Measurements from ENCODE around the gene NOS1AP. TPM values are rescaled to one million over a fixed set of nuclear protein-coding genes. Genes with fewer than 3 reads are reported as not detected.

Gene NOS1AP
- total and polyA plus RNA-seq, 9 of the 15 experiments (the other 6 are each of a cell fraction or from before 2014, with no cell fraction given): 0.07 to 1.5 (median 0.22) TPM

DNA sequence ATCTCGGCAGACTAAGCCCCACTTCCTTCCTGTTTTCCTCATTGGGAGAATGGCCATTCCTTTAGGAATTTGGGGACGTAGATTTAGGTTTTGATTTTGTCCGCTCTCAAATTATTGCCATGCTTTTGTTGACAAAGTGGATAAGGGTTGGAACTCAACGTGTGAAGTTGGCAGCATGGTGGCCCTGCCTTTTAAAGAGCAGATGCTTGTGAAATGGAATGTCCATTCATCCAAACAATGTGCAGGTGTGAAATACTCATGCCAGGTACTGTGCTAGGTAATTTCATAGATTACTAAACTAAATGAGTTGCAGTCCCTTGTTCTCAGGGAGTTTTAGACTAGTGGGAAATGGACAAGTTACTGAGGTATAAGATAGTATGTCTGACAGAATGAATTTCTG lies 232.2 kb downstream of the NOS1AP start:
- Histone ChIP-seq H3K9me3 (replicated peaks; ENCODE audit: control insufficient read depth, insufficient read depth, low read depth, low read length) (no peaks in the 10 kb centered on the region), H4K20me1 (replicated peaks; ENCODE audit: control insufficient read depth, insufficient read depth, low read length) (no peaks in the 10 kb centered on the region), H3K79me2 (ENCODE audit: control insufficient read depth, insufficient read depth, low read length) (no peaks in the 10 kb centered on the region), H3K9me1 (ENCODE audit: control insufficient read depth, insufficient read depth, low read length) (no peaks in the 10 kb centered on the region), H3K4me1 (replicated peaks in 1 of 2; ENCODE audit: control insufficient read depth in 2 of 2, insufficient read depth in 2 of 2, low read length in 2 of 2) (no peaks in the 10 kb centered on the region), H3K9ac (ENCODE audit: insufficient read depth in 1 of 2, low read depth in 2 of 2, low read length in 2 of 2) (no peak overlapping the region), H3K27me3 (ENCODE audit: control insufficient read depth in 2 of 2, insufficient read depth in 2 of 2, low read length in 2 of 2) (peaks cover 6 to 12% of the 10 kb centered on the region in 2 experiments; a peak in 3 of 5 replicates), H3K4me3 (no peak overlapping the region), H3K27ac (ENCODE audit: extremely low read depth, low read depth, low read length) (no peak overlapping the region), H3K36me3 (ENCODE audit: control insufficient read depth, insufficient read depth, low read length) (no peaks in the 10 kb centered on the region), H3K4me2 (ENCODE audit: insufficient read depth, low read length) (no peak overlapping the region), H2AFZ (ENCODE audit: low read depth, low read length) (no peak overlapping the region)
- ChIA-PET CTCF (ENCODE audit: low intra/inter-chr PET ratio) (no interaction called here), POLR2A (no interaction called here)
- ATAC-seq (no peak), FAIRE-seq (no peak), DNase-seq (ENCODE audit: extremely low read depth in 1 of 4, low spot score in 3 of 4) (no peak)
- intact Hi-C loops (cut with micrococcal nuclease) (no loop called here), in situ Hi-C loops (cut with MboI) (no loop called here)
- WGBS (ENCODE audit: insufficient coverage, low coverage, missing lambda C conversion rate): 10% methylated on average over 4 of the region's 4 CpGs
- no TSS peak for BruUV-seq (replicated peaks)
- TF ChIP-seq EZH2 (IDR thresholded peaks at IDR 0.05; ENCODE audit: borderline replicate concordance, low read depth, low read length) (no peak), PTTG1 (tag; IDR thresholded peaks at IDR 0.05; ENCODE audit: low read depth) (no peak), HCFC1 (IDR thresholded peaks at IDR 0.05; ENCODE audit: low read depth, low read length) (no peak), NCOA1 (IDR thresholded peaks at IDR 0.05; ENCODE audit: low read depth) (no peak), ZNF316 (IDR thresholded peaks at IDR 0.05) (no peak), ZZZ3 (IDR thresholded peaks at IDR 0.05) (no peak), EP300 (IDR thresholded peaks at IDR 0.05; ENCODE audit: low read length) (no peak)
- TF ChIP-seq, protein P1, sequence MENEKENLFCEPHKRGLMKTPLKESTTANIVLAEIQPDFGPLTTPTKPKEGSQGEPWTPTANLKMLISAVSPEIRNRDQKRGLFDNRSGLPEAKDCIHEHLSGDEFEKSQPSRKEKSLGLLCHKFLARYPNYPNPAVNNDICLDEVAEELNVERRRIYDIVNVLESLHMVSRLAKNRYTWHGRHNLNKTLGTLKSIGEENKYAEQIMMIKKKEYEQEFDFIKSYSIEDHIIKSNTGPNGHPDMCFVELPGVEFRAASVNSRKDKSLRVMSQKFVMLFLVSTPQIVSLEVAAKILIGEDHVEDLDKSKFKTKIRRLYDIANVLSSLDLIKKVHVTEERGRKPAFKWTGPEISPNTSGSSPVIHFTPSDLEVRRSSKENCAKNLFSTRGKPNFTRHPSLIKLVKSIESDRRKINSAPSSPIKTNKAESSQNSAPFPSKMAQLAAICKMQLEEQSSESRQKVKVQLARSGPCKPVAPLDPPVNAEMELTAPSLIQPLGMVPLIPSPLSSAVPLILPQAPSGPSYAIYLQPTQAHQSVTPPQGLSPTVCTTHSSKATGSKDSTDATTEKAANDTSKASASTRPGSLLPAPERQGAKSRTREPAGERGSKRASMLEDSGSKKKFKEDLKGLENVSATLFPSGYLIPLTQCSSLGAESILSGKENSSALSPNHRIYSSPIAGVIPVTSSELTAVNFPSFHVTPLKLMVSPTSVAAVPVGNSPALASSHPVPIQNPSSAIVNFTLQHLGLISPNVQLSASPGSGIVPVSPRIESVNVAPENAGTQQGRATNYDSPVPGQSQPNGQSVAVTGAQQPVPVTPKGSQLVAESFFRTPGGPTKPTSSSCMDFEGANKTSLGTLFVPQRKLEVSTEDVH (IDR thresholded peaks at IDR 0.05; ENCODE audit: low read depth, partially characterized antibody): no peak
- TF ChIP-seq, protein P2, sequence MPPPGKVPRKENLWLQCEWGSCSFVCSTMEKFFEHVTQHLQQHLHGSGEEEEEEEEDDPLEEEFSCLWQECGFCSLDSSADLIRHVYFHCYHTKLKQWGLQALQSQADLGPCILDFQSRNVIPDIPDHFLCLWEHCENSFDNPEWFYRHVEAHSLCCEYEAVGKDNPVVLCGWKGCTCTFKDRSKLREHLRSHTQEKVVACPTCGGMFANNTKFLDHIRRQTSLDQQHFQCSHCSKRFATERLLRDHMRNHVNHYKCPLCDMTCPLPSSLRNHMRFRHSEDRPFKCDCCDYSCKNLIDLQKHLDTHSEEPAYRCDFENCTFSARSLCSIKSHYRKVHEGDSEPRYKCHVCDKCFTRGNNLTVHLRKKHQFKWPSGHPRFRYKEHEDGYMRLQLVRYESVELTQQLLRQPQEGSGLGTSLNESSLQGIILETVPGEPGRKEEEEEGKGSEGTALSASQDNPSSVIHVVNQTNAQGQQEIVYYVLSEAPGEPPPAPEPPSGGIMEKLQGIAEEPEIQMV (tag; conservative IDR thresholded peaks at IDR 0.05; ENCODE audit: low read depth): no peak
- TF ChIP-seq, protein P3, sequence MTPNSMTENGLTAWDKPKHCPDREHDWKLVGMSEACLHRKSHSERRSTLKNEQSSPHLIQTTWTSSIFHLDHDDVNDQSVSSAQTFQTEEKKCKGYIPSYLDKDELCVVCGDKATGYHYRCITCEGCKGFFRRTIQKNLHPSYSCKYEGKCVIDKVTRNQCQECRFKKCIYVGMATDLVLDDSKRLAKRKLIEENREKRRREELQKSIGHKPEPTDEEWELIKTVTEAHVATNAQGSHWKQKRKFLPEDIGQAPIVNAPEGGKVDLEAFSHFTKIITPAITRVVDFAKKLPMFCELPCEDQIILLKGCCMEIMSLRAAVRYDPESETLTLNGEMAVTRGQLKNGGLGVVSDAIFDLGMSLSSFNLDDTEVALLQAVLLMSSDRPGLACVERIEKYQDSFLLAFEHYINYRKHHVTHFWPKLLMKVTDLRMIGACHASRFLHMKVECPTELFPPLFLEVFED (CRISPR knock-in tag; conservative IDR thresholded peaks at IDR 0.05): no peak
